IPS-11a (cell line): Measurements from ENCODE around the gene PGLYRP4.

Source experiments
- H3K4me3 ChIP-seq: one replicate; pipeline ENCODE4 v1.5.1; 2013; ENCODE audit warnings: low read depth, low read length, control low read depth

Gene PGLYRP4

DNA sequence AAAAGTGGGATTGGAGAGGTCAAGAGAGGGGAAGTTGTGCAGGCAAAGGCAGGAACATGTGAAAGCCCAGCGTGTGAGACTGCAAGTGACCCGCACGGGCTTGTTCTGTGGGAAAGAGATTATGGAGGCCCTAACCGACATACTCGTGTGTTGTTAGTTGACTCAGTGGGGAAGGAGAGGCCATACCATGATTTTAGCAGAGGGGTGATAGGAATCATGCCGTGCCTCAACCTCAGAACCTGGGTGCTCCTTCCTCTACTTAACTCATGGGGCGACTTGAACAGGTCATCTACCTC lies 55.2 kb downstream of the PGLYRP4 start:
- no peak overlapping the region for H3K4me3 ChIP-seq

DNA sequence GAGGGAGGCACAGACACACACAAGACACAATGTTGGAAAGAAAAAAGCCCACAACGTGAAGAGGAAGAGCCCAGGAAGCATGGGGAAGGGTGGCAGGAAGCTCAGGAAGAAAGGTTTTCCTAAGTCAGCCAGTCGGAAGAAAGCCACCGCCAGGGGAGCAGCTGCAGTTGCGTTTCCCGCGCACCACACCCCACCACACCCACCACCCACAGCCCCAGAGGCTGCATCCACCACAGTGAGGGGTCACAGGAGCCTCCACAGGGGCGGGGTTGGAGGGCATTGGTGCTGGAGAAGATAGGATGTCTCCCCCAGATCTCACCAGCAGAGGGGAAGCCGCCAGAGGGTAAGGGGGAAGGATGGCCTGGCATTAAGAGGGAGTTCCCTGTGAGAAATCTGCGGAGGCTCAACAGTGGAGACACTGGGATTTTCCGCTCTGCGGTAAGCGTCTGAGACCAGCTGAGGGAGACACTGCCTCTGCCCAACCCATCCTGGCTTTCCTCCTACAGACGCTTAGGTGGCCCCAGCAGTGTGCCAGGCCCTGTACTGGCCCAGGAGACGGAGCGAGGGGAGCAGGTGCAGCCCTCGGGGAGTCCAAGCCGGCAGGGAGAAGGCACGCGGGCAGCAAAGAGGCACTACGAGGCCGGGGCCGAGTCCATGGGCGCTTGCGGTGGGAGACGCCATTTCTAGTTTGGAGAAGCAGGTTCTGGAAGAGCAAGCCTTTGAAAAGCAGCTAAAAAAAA lies 55.7 kb downstream of the PGLYRP4 start:
- H3K4me3 ChIP-seq, result no peak overlapping the region

DNA sequence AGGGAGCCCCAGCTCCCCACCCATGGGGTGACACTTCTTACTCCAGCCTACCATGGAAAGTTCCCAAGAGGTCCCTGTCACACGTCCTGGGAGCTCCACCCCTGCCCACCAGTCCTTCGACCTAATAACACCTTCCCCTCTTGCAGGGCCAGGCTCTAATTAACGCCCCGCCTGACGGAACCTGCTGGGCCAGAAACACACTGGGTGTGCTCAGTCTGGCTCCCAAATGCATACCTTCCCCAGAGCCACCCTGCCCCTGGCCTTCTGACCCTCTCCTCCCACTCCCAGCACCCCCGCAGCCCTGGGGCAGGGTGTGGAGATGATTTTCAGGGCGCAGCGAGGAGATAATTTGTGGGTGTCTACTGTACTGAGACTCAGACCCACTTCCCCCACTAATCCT lies 56.5 kb downstream of the PGLYRP4 start:
- H3K4me3 ChIP-seq, result no peak overlapping the region

DNA sequence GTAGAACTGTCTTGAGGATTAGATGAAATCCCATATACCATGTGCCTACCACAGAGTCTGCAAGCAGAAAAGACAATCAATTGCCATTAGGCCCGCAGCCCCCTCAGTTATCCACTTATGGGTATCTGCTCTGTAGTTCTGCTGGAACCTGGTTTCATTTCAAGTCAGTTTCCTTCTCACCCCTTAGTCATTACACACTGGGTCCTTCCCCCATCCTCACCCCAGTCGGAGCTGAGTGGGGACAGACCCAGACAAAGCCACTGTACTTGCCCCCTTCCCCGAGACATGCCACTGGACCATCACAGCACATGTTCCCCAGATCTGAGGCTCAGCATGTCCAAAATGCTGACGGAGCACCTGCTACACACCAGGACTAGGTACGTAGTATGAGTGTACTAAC lies 57.1 kb downstream of the PGLYRP4 start:
- H3K4me3 ChIP-seq, result no peak overlapping the region

DNA sequence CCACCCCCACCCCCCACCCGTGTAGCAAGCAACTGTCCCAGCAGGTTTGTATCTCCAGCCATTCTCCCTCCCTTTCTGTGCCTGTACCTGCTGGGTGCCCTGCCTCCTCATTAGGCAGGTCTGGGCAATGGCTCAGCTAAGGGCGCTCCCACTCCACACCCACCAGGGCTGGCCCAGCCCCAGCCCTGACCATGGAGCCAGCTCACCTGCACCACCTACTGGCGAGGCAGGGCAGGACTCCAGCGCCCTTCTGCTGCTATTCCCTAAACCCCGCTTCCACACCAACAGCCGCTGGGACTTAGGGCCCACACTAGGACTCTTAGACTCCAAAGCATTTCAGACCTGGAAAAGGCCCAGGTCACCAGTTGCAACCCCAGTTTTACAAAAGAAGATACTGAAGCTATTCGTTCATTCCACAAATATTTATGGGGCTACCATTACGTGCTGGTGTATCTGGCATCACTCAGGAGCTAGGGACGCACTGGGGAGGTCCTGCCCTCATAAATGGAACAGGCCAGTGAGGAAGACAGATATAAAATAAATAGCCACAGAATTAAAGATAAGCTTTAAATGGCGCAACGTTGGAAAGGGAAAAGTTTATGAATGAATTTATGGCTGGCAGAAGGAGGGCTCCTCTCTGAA lies 59.9 kb downstream of the PGLYRP4 start:
- no peak overlapping the region for H3K4me3 ChIP-seq
